ENCODE measurements around the gene CHI3L2.
A peak's percentile ranks its signal among the peaks of the same experiment; 100 is the strongest.

CHI3L2 gene

DNA sequence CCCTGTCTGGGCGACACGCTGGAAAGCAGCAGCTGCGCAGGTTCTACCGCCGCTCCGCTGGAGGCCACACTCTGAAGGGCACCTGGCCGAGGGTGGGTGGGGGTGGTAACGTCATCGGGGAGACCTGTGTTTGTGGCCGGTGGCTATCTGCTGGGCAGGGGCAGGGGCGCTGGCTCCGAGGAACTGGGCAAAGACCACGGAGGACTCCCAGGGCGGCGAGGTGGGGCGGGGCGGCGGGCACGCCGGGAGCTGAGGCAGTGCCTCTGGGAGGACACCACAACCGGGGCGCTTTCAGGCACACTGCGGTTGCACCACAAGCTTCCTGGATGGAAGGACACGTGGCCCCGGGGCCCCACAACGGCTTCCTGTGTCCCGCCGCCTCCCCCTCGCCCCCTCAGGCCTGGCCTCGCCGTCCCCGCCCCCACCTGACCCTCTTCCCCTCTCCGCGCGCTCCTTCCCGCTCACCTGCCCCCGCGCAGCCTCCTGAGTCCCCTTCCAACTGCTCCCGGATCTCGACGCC, 23.8 kb upstream of the CHI3L2 start:
- no peak overlapping the region for H3K27ac ChIP-seq
- H3K27me3 ChIP-seq (replicated peaks) = peaks cover 12% of the 10 kb centered on the region
- in situ Hi-C loops (cut with HindIII; ENCODE audit: low pct_ligation_motif_present, low sequenced_read_pairs) = loop anchor here (25.0 kb wide), 1 partner anchor 209 kb away; no protein-coding TSS in a partner anchor
- no peak for DNase-seq
- peak overlapping the region; percentile 53 for H3K4me3 ChIP-seq (ENCODE audit: low read depth, low read length)
- no peaks in the 10 kb centered on the region for H3K36me3 ChIP-seq (replicated peaks)
- TF ChIP-seq, protein P1, sequence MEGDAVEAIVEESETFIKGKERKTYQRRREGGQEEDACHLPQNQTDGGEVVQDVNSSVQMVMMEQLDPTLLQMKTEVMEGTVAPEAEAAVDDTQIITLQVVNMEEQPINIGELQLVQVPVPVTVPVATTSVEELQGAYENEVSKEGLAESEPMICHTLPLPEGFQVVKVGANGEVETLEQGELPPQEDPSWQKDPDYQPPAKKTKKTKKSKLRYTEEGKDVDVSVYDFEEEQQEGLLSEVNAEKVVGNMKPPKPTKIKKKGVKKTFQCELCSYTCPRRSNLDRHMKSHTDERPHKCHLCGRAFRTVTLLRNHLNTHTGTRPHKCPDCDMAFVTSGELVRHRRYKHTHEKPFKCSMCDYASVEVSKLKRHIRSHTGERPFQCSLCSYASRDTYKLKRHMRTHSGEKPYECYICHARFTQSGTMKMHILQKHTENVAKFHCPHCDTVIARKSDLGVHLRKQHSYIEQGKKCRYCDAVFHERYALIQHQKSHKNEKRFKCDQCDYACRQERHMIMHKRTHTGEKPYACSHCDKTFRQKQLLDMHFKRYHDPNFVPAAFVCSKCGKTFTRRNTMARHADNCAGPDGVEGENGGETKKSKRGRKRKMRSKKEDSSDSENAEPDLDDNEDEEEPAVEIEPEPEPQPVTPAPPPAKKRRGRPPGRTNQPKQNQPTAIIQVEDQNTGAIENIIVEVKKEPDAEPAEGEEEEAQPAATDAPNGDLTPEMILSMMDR (IDR thresholded peaks at IDR 0.05; ENCODE audit: low read depth, low read length, missing control alignments) = no peak

DNA sequence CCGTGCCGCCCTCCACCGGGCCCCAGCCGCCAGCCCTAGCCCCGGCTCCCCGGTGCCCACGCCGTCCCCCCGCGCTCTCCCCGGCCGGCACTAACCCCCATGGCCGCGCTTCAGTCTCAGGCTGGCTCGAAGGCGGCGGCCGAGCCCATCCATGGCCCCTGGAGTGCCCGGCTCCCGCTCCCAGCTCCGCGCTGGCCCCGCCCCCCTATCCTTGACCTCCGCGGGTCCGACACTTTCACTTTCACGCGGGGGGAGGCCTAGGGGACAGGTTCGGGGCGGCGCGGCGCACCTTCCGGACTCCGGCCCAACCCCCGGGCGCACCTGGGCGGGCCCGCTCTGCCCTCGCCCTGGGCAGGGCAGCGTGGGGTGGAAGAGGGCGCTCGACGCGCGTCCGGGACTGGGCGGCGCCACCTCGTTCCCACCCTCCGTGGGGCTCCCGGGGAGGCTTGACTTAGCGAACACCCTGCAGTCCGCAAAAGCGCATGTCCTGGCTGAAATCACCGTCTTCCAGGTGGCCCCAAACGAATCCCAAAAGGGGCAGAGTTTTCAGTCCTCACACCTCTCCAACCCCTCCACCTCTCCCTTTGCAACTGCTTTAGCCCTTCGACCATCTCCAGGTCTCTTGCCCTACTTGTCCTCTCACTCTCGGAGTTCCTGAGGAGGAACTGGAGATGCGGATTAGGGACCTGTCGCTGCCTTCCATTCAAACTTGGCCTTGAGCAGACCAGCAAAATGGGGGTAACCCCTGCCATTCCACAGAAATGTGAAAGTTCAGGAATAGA, 23.1 kb upstream of the CHI3L2 start:
- Histone ChIP-seq H3K27me3 (replicated peaks) (peaks cover 12% of the 10 kb centered on the region), H3K36me3 (replicated peaks) (no peaks in the 10 kb centered on the region), H3K27ac (no peak overlapping the region), H3K4me3 (ENCODE audit: low read depth, low read length) (peak overlapping the region; percentile 53)
- in situ Hi-C loops (cut with HindIII; ENCODE audit: low pct_ligation_motif_present, low sequenced_read_pairs) = loop anchor here (25.0 kb wide), 1 partner anchor 208 kb away; no protein-coding TSS in a partner anchor
- no peak for DNase-seq
- TF ChIP-seq, protein P1 (IDR thresholded peaks at IDR 0.05; ENCODE audit: low read depth, low read length, missing control alignments) = no peak

DNA sequence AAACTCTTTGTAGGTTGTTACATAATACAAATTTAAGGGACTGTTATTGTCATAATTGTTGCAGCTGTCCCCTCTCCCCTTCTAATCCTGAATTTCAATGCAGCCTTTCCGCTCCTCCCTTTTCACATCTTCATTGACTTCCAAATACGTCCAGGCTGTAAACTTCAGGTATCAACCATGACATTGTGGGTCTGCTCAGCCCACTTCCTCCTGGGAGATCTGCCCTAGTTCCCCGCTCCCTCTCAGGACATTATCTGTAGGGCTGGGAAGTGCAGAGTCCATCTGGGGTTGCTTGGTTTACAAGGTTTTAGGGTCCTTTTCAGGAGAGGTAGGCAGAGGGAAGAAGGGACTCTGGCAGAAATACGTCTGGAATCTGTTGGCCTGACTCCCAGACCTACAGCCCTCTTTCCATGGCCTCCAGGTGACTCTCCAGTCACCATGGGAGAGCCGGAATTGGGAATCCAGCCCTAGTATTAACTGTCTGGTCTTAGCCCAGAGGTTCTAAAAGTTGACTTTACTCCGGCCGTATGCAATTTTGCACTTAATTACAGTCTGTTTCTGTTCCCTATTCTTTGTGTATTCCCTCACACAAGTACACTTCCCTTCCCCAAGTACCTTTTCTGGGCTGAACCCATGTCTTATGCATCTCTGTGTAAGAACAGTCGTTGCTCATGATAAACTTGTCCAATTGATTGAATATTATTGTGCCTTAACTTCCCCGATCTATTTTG, 22.4 kb upstream of the CHI3L2 start:
- Histone ChIP-seq H3K27ac (no peak overlapping the region), H3K4me3 (ENCODE audit: low read depth, low read length) (no peak overlapping the region), H3K36me3 (replicated peaks) (no peaks in the 10 kb centered on the region), H3K27me3 (replicated peaks) (peaks cover 12% of the 10 kb centered on the region)
- TF ChIP-seq, protein P1 (IDR thresholded peaks at IDR 0.05; ENCODE audit: low read depth, low read length, missing control alignments) = no peak
- DNase-seq = no peak
- in situ Hi-C loops (cut with HindIII; ENCODE audit: low pct_ligation_motif_present, low sequenced_read_pairs) = loop anchor here (25.0 kb wide), 1 partner anchor 207 kb away; no protein-coding TSS in a partner anchor

DNA sequence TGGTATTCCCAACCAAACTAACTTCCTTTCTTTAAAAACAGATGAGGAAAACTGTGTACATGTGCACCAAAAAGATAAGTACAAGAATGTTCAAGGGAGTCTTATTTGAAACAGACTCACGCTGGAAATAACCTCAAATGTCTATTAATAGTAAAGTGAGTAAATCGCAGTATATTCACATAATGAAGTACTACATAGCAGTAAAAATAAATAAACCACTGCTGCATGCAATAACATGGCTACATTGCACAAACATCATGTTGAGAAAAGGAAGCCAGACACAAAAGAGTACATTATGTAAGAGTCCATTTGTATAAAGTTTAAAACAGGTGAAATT, 21.8 kb upstream of the CHI3L2 start:
- no peak overlapping the region for H3K4me3 ChIP-seq (ENCODE audit: low read depth, low read length)
- DNase-seq = no peak
- no peak overlapping the region for H3K27ac ChIP-seq
- H3K27me3 ChIP-seq (replicated peaks) = peaks cover 14% of the 10 kb centered on the region
- TF ChIP-seq, protein P1 (IDR thresholded peaks at IDR 0.05; ENCODE audit: low read depth, low read length, missing control alignments) = no peak
- H3K36me3 ChIP-seq (replicated peaks) = no peaks in the 10 kb centered on the region
- in situ Hi-C loops (cut with HindIII; ENCODE audit: low pct_ligation_motif_present, low sequenced_read_pairs) = loop anchor here (25.0 kb wide), 1 partner anchor 207 kb away; no protein-coding TSS in a partner anchor

DNA sequence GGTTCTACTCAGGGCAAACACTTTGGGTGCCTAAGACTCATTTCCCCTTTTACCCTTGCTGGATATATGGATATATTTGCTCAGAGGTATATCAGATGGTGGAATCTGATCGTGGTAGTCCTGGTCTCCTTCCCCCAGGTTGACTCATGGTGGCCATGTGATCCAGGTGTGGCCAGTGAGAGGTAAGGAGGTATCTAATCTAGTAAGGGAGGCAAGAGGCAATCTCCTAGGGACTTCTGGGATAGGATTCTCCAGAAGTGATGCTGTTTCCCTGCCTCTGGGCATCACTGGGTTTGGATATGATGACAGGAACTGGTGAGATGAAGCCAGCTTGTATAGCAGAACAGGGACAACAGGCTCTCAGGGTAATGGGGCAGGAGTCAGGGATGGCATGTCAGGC, 18.6 kb upstream of the CHI3L2 start:
- no peak for DNase-seq
- H3K4me3 ChIP-seq (ENCODE audit: low read depth, low read length) = no peak overlapping the region
- in situ Hi-C loops (cut with HindIII; ENCODE audit: low pct_ligation_motif_present, low sequenced_read_pairs) = loop anchor here (25.0 kb wide), 1 partner anchor 203 kb away; no protein-coding TSS in a partner anchor
- H3K27me3 ChIP-seq (replicated peaks) = peaks cover 14% of the 10 kb centered on the region
- TF ChIP-seq, protein P1 (IDR thresholded peaks at IDR 0.05; ENCODE audit: low read depth, low read length, missing control alignments) = no peak
- no peaks in the 10 kb centered on the region for H3K36me3 ChIP-seq (replicated peaks)
- no peak overlapping the region for H3K27ac ChIP-seq
